ENCODE measurements around the gene EN2.

EN2 gene

DNA sequence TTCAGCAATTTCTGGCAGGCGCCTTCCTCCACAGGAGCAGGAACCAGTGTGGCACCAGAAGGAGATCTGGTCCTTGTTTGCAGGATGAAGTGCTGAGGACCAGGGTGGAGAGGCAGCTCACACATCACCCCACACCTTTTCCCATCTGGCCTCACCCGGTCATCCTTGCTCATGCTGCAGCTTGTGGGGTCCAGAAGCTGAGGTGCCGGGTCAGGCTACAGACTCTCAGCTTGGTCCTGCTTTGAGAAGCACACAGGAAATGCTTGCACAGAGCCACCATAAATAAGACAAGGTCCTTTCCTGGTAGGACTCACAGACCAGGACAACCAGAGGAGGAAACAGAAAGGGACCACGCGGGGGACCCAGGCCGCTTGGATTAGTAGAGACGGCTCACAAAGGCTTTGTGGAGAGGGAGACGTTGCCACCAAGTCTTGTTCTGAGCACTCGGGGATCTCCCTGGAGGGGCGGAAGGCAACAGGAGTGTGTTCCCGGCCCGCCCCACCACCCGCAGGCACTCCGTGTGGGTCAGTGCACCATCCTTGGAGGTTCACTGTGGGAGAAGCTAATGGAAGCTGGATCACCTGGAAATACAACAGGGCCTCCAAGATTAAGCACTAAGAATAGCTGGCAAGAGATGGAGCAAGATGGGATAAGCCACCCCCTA is 29.6 kb upstream of the EN2 start:
- DNase-seq (ENCODE audit: low read depth), result no peak
- H3K4me3 ChIP-seq (ENCODE audit: low read length), result no peak overlapping the region
- no peaks in the 10 kb centered on the region for H3K4me1 ChIP-seq (ENCODE audit: control insufficient read depth, insufficient read depth, low read length)
- no peak overlapping the region for H3K9ac ChIP-seq (ENCODE audit: low read length)
- no peaks in the 10 kb centered on the region for H3K36me3 ChIP-seq (ENCODE audit: control insufficient read depth, insufficient read depth, low read length, severe bottlenecking)
- H3K9me3 ChIP-seq (ENCODE audit: control insufficient read depth, low read length), result peaks cover 4% of the 10 kb centered on the region
- H3K27me3 ChIP-seq (replicated peaks; ENCODE audit: control insufficient read depth, insufficient read depth, low read length), result peaks cover 37% of the 10 kb centered on the region

DNA sequence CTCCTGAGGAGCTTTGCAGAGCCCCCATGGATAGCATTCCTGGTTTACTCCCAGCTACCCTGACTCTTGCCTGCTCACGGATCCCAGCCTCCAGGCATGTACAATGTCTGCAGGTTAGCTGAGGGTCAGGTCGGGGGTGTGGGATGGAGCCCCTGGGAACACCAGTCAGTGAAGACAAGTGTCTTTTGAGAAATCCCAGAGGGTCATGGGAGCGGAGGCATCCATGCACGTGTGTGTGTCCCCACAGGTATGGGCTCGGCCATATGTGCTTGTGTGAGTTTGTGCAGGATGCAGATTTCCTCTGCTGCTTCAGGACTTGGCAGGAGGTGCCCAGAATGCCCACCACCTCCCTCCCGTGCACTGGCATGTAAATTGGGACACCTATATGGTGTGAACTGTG is 28.3 kb upstream of the EN2 start:
- H3K4me3 ChIP-seq (ENCODE audit: low read length), result no peak overlapping the region
- no peaks in the 10 kb centered on the region for H3K36me3 ChIP-seq (ENCODE audit: control insufficient read depth, insufficient read depth, low read length, severe bottlenecking)
- DNase-seq (ENCODE audit: low read depth), result no peak
- H3K27me3 ChIP-seq (replicated peaks; ENCODE audit: control insufficient read depth, insufficient read depth, low read length), result peaks cover 34% of the 10 kb centered on the region
- peaks cover 4% of the 10 kb centered on the region for H3K9me3 ChIP-seq (ENCODE audit: control insufficient read depth, low read length)
- H3K4me1 ChIP-seq (ENCODE audit: control insufficient read depth, insufficient read depth, low read length), result no peaks in the 10 kb centered on the region
- H3K9ac ChIP-seq (ENCODE audit: low read length), result no peak overlapping the region

DNA sequence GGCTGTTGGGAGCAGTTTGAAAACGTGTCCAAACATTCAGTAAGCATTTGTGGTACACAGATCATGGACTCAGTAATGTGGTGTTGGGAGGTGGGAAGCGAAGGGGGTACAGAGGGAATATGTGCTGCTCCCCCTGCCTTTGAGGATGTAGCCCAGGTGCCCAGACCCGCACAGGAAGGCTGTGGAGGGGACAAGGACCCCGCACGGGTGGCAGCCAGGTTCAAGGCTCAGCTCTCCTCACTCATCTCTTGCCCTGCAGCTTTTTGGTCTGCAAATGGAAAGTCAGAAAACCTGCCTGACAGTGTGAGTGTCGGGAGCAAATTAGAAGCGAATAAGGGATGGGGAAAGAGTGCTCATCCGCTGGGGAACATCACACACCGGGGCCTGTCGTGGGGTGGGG is 27.3 kb upstream of the EN2 start:
- DNase-seq (ENCODE audit: low read depth), result no peak
- Histone ChIP-seq H3K27me3 (replicated peaks; ENCODE audit: control insufficient read depth, insufficient read depth, low read length) (peaks cover 35% of the 10 kb centered on the region), H3K36me3 (ENCODE audit: control insufficient read depth, insufficient read depth, low read length, severe bottlenecking) (no peaks in the 10 kb centered on the region), H3K9me3 (ENCODE audit: control insufficient read depth, low read length) (peaks cover 4% of the 10 kb centered on the region), H3K9ac (ENCODE audit: low read length) (no peak overlapping the region), H3K4me3 (ENCODE audit: low read length) (no peak overlapping the region), H3K4me1 (ENCODE audit: control insufficient read depth, insufficient read depth, low read length) (no peaks in the 10 kb centered on the region)

DNA sequence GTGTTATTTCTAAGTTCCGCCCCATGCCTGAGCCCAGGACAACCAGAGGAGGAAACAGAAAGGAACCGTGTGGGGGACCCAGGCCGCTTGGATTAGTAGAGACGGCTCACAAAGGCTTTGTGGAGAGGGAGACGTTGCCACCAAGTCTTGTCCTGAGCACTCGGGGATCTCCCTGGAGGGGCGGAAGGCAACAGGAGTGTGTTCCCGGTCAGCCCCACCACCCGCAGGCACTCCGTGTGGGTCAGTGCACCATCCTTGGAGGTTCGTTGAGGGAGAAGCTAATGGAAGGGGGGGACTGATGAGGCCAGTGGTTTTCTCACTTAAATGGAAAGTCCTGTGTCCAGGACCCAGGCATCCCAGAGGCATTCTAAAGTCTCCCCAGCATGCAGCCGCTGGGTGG is 26.7 kb upstream of the EN2 start:
- DNase-seq (ENCODE audit: low read depth), result no peak
- H3K9ac ChIP-seq (ENCODE audit: low read length), result no peak overlapping the region
- no peaks in the 10 kb centered on the region for H3K4me1 ChIP-seq (ENCODE audit: control insufficient read depth, insufficient read depth, low read length)

DNA sequence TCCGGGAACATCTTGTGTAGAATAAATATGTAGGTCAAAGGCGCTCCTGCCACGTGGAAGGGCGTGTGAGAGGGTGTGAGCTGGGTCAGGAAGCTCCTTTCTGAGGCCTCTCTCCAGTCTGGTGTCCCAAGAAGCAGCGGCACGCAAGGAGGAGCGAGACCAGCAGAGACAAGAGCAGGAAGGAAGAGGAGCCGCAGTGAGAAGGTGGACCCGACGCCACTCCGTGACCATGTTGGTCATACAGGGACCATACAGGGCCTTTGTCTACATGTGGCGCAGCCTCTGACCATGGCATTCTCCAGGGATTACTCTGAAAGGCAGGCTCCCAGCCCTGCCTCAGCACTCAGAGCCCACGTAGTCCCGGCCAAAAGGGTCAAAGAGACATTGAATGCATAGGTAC is 26.2 kb upstream of the EN2 start:
- Histone ChIP-seq H3K9me3 (ENCODE audit: control insufficient read depth, low read length) (peaks cover 4% of the 10 kb centered on the region), H3K27me3 (replicated peaks; ENCODE audit: control insufficient read depth, insufficient read depth, low read length) (peaks cover 43% of the 10 kb centered on the region), H3K36me3 (ENCODE audit: control insufficient read depth, insufficient read depth, low read length, severe bottlenecking) (no peaks in the 10 kb centered on the region), H3K9ac (ENCODE audit: low read length) (no peak overlapping the region), H3K4me3 (ENCODE audit: low read length) (no peak overlapping the region), H3K4me1 (ENCODE audit: control insufficient read depth, insufficient read depth, low read length) (no peaks in the 10 kb centered on the region)
- DNase-seq (ENCODE audit: low read depth), result no peak

More for the DNA sequence above, 26.7 kb upstream of the EN2 start:
- no peaks in the 10 kb centered on the region for H3K36me3 ChIP-seq (ENCODE audit: control insufficient read depth, insufficient read depth, low read length, severe bottlenecking)
- peaks cover 4% of the 10 kb centered on the region for H3K9me3 ChIP-seq (ENCODE audit: control insufficient read depth, low read length)
- H3K27me3 ChIP-seq (replicated peaks; ENCODE audit: control insufficient read depth, insufficient read depth, low read length), result peaks cover 40% of the 10 kb centered on the region
- no peak overlapping the region for H3K4me3 ChIP-seq (ENCODE audit: low read length)

DNA sequence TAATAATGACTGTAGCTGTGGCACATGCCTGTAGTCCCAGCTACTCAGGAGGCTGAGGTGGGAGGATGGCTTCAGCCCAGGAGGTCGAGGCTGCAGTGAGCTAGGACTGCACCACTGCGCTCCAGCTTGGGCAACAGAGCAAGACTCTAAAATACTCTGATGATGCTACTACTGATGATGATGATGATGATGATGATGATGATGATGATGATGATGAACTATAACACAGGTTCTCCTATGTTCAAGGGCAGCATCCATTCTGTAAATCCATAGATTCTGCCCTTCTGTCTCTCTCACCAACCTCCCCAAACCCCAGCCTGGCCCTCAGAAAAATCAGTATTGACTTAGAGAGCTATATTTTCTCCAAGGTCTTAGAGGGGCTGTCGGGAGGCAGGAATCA is 22.8 kb upstream of the EN2 start:
- Histone ChIP-seq H3K4me3 (ENCODE audit: low read length) (no peak overlapping the region), H3K36me3 (ENCODE audit: control insufficient read depth, insufficient read depth, low read length, severe bottlenecking) (no peaks in the 10 kb centered on the region), H3K9ac (ENCODE audit: low read length) (no peak overlapping the region), H3K9me3 (ENCODE audit: control insufficient read depth, low read length) (no peaks in the 10 kb centered on the region), H3K4me1 (ENCODE audit: control insufficient read depth, insufficient read depth, low read length) (no peaks in the 10 kb centered on the region), H3K27me3 (replicated peaks; ENCODE audit: control insufficient read depth, insufficient read depth, low read length) (peaks cover 46% of the 10 kb centered on the region)
- DNase-seq (ENCODE audit: low read depth), result no peak

DNA sequence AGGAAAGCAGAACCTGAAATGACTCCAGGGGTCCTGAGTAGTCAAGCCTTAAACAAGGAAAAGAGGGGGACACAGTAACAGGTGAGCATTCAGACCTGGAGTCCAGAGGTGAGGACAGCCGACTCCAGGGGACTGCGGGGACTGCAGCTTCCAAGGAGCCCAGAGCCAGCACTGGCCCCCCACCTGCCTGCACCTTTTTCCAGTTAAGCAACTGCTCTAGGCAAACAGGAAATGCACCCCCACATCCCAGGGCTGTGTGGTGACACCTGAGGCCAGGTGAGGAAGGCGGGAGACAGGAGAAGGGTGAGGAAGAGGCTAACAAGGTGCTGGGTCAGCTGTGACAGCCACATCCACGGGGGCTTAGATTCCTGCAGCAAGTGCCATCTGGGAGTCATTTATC is 20.1 kb upstream of the EN2 start:
- H3K27me3 ChIP-seq (replicated peaks; ENCODE audit: control insufficient read depth, insufficient read depth, low read length), result peaks cover 57% of the 10 kb centered on the region
- H3K36me3 ChIP-seq (ENCODE audit: control insufficient read depth, insufficient read depth, low read length, severe bottlenecking), result no peaks in the 10 kb centered on the region
- H3K9me3 ChIP-seq (ENCODE audit: control insufficient read depth, low read length), result no peaks in the 10 kb centered on the region
- no peaks in the 10 kb centered on the region for H3K4me1 ChIP-seq (ENCODE audit: control insufficient read depth, insufficient read depth, low read length)
- H3K4me3 ChIP-seq (ENCODE audit: low read length), result no peak overlapping the region
- no peak for DNase-seq (ENCODE audit: low read depth)
- H3K9ac ChIP-seq (ENCODE audit: low read length), result no peak overlapping the region

DNA sequence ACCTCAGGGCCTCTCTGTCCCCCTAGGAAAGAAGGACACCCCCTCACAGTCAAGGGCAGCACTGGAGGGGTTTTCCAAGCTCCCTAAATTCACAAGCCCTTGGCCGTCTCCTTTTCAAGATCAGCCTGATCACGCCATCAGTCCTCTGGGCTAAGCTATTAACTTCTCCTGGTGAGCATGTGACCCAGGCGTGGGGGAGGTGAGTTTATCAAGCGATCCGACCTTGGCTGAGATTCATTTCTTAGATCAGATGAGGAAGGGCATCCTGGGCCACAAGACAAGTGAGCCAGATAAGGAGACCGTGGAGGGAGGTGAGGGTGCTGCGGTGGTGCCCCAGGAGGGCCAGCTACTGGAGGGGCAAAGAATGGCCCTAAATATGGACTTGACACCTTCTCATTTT is 19.2 kb upstream of the EN2 start:
- H3K4me1 ChIP-seq (ENCODE audit: control insufficient read depth, insufficient read depth, low read length), result no peaks in the 10 kb centered on the region
- no peaks in the 10 kb centered on the region for H3K36me3 ChIP-seq (ENCODE audit: control insufficient read depth, insufficient read depth, low read length, severe bottlenecking)
- no peak overlapping the region for H3K4me3 ChIP-seq (ENCODE audit: low read length)
- no peaks in the 10 kb centered on the region for H3K9me3 ChIP-seq (ENCODE audit: control insufficient read depth, low read length)
- no peak overlapping the region for H3K9ac ChIP-seq (ENCODE audit: low read length)
- no peak for DNase-seq (ENCODE audit: low read depth)
- H3K27me3 ChIP-seq (replicated peaks; ENCODE audit: control insufficient read depth, insufficient read depth, low read length), result peaks cover 62% of the 10 kb centered on the region

DNA sequence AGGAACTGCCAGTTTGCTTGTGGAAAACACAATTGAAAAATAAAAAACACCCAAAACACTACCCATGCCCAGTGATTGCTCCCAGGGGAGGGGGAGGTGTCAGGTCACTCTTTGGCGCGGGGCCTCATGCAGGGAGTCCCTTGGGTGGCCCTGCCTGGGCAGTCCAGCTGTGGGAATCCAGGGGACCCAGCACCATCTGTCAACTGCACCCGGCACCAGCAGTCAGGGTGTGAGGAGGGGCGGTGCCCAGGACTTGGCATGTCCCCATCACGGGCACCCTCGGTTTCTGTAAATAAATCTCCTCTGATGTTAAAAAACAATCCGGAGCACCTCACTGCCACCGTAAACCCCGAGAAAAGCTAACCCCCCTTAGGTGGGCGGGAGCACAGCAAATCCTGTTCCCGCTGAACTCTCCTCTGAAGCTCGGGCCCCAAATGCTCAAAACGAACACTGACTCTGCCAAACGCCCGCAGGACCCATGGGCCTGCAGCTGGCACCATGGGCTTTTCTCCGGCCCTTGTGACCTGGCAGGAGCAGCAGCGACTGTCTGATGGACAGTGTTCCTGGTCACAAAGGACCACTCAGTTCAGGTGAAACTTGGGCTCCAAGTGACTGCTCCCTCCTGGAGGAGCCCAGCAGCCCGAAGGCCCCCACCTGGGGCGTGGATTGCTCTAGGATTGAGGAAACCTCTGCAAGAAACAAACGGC is 18.5 kb upstream of the EN2 start:
- H3K4me3 ChIP-seq (ENCODE audit: low read length), result no peak overlapping the region
- H3K27me3 ChIP-seq (replicated peaks; ENCODE audit: control insufficient read depth, insufficient read depth, low read length), result peaks cover 62% of the 10 kb centered on the region
- H3K36me3 ChIP-seq (ENCODE audit: control insufficient read depth, insufficient read depth, low read length, severe bottlenecking), result no peaks in the 10 kb centered on the region
- no peaks in the 10 kb centered on the region for H3K9me3 ChIP-seq (ENCODE audit: control insufficient read depth, low read length)
- no peak for DNase-seq (ENCODE audit: low read depth)
- no peak overlapping the region for H3K9ac ChIP-seq (ENCODE audit: low read length)
- H3K4me1 ChIP-seq (ENCODE audit: control insufficient read depth, insufficient read depth, low read length), result no peaks in the 10 kb centered on the region

DNA sequence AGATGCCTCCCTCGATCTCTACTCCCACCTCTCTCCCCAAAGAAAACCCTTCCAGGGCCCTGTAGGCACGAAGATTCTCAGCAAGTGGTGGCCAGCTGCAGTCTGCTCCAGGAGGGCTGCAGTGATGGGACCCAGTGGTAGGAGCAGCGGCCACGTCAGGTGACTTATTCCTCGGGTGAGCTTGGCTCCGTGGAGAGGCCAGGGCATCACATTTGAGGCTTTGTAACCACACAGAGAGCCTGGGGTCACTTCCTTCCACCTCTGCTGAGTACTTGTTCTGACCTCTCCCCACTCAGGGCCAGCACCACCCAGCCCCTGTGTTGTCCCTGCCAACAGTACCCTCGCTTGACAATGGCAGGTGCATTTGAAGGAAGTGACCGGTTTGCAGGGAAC is 17.9 kb upstream of the EN2 start:
- DNase-seq (ENCODE audit: low read depth), result no peak
- no peak overlapping the region for H3K4me3 ChIP-seq (ENCODE audit: low read length)
- no peaks in the 10 kb centered on the region for H3K9me3 ChIP-seq (ENCODE audit: control insufficient read depth, low read length)
- peaks cover 62% of the 10 kb centered on the region for H3K27me3 ChIP-seq (replicated peaks; ENCODE audit: control insufficient read depth, insufficient read depth, low read length)
- H3K36me3 ChIP-seq (ENCODE audit: control insufficient read depth, insufficient read depth, low read length, severe bottlenecking), result no peaks in the 10 kb centered on the region
- H3K4me1 ChIP-seq (ENCODE audit: control insufficient read depth, insufficient read depth, low read length), result no peaks in the 10 kb centered on the region
- no peak overlapping the region for H3K9ac ChIP-seq (ENCODE audit: low read length)

DNA sequence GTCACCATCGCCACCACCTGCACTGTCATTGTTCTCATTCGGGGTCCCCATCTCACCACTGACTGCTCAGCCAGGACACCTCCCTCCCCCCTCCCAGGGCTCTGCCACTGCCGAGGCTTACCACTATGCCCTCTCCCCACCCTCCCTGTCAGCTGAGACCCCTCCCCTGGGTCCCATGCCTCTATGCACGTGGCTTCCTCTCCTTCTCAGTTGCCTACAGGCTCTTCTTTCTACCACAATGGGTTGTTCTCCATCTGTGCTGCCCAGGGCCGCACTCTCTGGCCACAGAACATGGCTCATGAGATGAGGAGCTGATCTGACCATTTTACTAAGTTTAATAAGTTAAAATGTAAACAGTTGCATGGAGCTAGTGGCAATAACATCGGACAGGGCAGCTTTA is 16.1 kb upstream of the EN2 start:
- H3K4me3 ChIP-seq (ENCODE audit: low read length), result no peak overlapping the region
- H3K36me3 ChIP-seq (ENCODE audit: control insufficient read depth, insufficient read depth, low read length, severe bottlenecking), result no peaks in the 10 kb centered on the region
- H3K27me3 ChIP-seq (replicated peaks; ENCODE audit: control insufficient read depth, insufficient read depth, low read length), result peaks cover 52% of the 10 kb centered on the region
- no peaks in the 10 kb centered on the region for H3K4me1 ChIP-seq (ENCODE audit: control insufficient read depth, insufficient read depth, low read length)
- no peaks in the 10 kb centered on the region for H3K9me3 ChIP-seq (ENCODE audit: control insufficient read depth, low read length)
- no peak for DNase-seq (ENCODE audit: low read depth)
- no peak overlapping the region for H3K9ac ChIP-seq (ENCODE audit: low read length)

DNA sequence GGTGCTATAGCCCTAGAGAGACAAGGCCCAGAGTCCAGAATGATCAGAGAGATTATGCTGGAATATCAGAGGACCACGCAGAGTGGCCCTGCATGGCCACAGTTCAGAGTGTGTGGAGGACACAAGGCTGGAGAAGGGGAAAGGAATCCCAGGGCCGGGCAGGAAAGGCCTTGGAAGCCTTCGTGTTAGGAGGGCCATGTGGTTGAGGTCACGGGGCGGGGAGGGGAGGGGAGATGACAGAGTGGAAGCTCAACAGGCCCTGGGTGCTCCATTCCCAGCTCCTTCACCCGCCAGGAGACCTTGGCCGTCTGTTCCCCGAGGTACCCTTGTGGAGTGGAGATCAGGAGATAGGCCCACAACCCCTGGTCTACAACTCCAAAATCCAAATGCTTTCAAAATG is 13.2 kb upstream of the EN2 start:
- Histone ChIP-seq H3K27me3 (replicated peaks; ENCODE audit: control insufficient read depth, insufficient read depth, low read length) (peaks cover 52% of the 10 kb centered on the region), H3K36me3 (ENCODE audit: control insufficient read depth, insufficient read depth, low read length, severe bottlenecking) (no peaks in the 10 kb centered on the region), H3K4me1 (ENCODE audit: control insufficient read depth, insufficient read depth, low read length) (no peaks in the 10 kb centered on the region), H3K9me3 (ENCODE audit: control insufficient read depth, low read length) (no peaks in the 10 kb centered on the region), H3K4me3 (ENCODE audit: low read length) (no peak overlapping the region), H3K9ac (ENCODE audit: low read length) (no peak overlapping the region)
- DNase-seq (ENCODE audit: low read depth), result no peak

Measured in adipocyte (in vitro differentiated cells).